NOMO-1 treated with dmso at 0.1 percent for 144 hours (cell line): ENCODE measurements around the gene ZNF865.

Source experiments
- DNase-seq: peaks from one replicate; lab custom pipeline; 2025; ENCODE audit not compliant: unreplicated experiment; lab: John Stamatoyannopoulos, UW

ZNF865 gene

GRCh38 chr19:55622242-55622969 lies 17.0 kb downstream of the ZNF865 start:
- no peak for DNase-seq

- DNase-seq, result no peak
These were observed 17.7 kb downstream of the ZNF865 start for GRCh38 chr19:55623130-55623529.

- DNase-seq, result no peak
These were observed 18.1 kb downstream of the ZNF865 start for GRCh38 chr19:55623561-55623960.

- DNase-seq, result peak; percentile 90
These were observed 18.9 kb downstream of the ZNF865 start, which contains the start of gene ZNF784 for GRCh38 chr19:55624109-55625003. TSS of gene ZNF784 (minus strand) at chr19:55624566. CDS start at chr19:55624561, 5 bp downstream.

GRCh38 chr19:55625004-55625326 lies 19.5 kb downstream of the ZNF865 start:
- no peak for DNase-seq

- no peak for DNase-seq
These were observed 20.9 kb downstream of the ZNF865 start for GRCh38 chr19:55626350-55626749.

GRCh38 chr19:55632463-55632834 lies 27.0 kb downstream of the ZNF865 start:
- DNase-seq, result peak; percentile 58

GRCh38 chr19:55633861-55634260 lies 28.4 kb downstream of the ZNF865 start:
- no peak for DNase-seq

- DNase-seq, result no peak
These were observed 29.9 kb downstream of the ZNF865 start for GRCh38 chr19:55635334-55635717.

GRCh38 chr19:55635856-55636440 lies 30.5 kb downstream of the ZNF865 start:
- no peak for DNase-seq

- no peak for DNase-seq
These were observed 31.3 kb downstream of the ZNF865 start for GRCh38 chr19:55636723-55637122.

GRCh38 chr19:55637534-55637933 lies 32.1 kb downstream of the ZNF865 start:
- DNase-seq, result no peak

- peak; percentile 22 for DNase-seq
These were observed 33.5 kb downstream of the ZNF865 start for GRCh38 chr19:55638864-55639359.

- no peak for DNase-seq
These were observed 34.7 kb downstream of the ZNF865 start for GRCh38 chr19:55640043-55640576.

GRCh38 chr19:55640577-55641425 lies 35.4 kb downstream of the ZNF865 start, which contains the start of gene ZNF580:
TSS of gene ZNF580 (plus strand) at chr19:55641002. CDS start at chr19:55642509, 1,507 bp downstream.
- no peak for DNase-seq

GRCh38 chr19:55641426-55642152 lies 36.1 kb downstream of the ZNF865 start:
- no peak for DNase-seq

- no peak for DNase-seq
These were observed 36.9 kb downstream of the ZNF865 start for GRCh38 chr19:55642153-55643002.

- DNase-seq, result peak; percentile 63
These were observed 37.8 kb downstream of the ZNF865 start, which contains the start of gene ZNF581 for GRCh38 chr19:55643003-55643886. TSS of gene ZNF581 (plus strand) at chr19:55643649. CDS start at chr19:55644572, 923 bp downstream.
